Lung (tissue), 12 donors: Measurements from ENCODE around the gene HOXD11. TPM values are rescaled to one million over a fixed set of nuclear protein-coding genes. Genes with fewer than 3 reads are reported as not detected.
A peak's percentile ranks its signal among the peaks of the same experiment; 100 is the strongest.

Experiments
- ATAC-seq: fragments of 200-7000 bp; cut with Tn5 transposase; one replicate; pipeline ENCODE4 v1.9.1; 2020; ENCODE audit warnings: moderate number of reproducible peaks; ENCODE audit not compliant: insufficient read depth, low FRiP score
- DNase-seq, 3 donors: peaks; one replicate each; pipeline ENCODE4 v3.0.0-alpha.2; 2013 to 2017
- H3K27ac ChIP-seq, 2 donors: one replicate each; pipeline ENCODE4 v1.5.1; 2013; ENCODE audit warnings: mild to moderate bottlenecking in 2 of 2, moderate library complexity in 2 of 2, control low read depth in 1 of 2, inconsistent platforms in 1 of 2, low read depth in 1 of 2, low read length in 1 of 2
- H3K27me3 ChIP-seq, 3 donors: one replicate each; pipeline ENCODE4 v1.5.1; 2013; ENCODE audit warnings: low read length in 2 of 3; ENCODE audit not compliant: control insufficient read depth in 3 of 3, insufficient read depth in 3 of 3
- H3K36me3 ChIP-seq, 4 donors: one replicate each; pipeline ENCODE4 v1.5.1; 2013; ENCODE audit warnings: low read length in 4 of 4, mild to moderate bottlenecking in 1 of 4, moderate library complexity in 1 of 4; ENCODE audit not compliant: control insufficient read depth in 4 of 4, insufficient read depth in 4 of 4
- H3K4me1 ChIP-seq, 5 donors: one replicate each; pipeline ENCODE4 v1.5.1; 2013; ENCODE audit warnings: low read length in 5 of 5, mild to moderate bottlenecking in 2 of 5, moderate library complexity in 1 of 5; ENCODE audit not compliant: control insufficient read depth in 5 of 5, insufficient read depth in 5 of 5
- H3K4me3 ChIP-seq: one replicate; pipeline ENCODE4 v1.5.1; 2013; ENCODE audit warnings: mild to moderate bottlenecking, control low read depth, moderate library complexity
- H3K9ac ChIP-seq, 2 donors: one replicate each; pipeline ENCODE4 v1.5.1; 2013; ENCODE audit warnings: low read length in 2 of 2, control low read depth in 1 of 2; ENCODE audit not compliant: insufficient read depth in 1 of 2
- H3K9me3 ChIP-seq, 4 donors: one replicate each; pipeline ENCODE4 v1.5.1; 2013; ENCODE audit warnings: low read length in 3 of 4, mild to moderate bottlenecking in 1 of 4, moderate library complexity in 1 of 4; ENCODE audit not compliant: control insufficient read depth in 4 of 4, insufficient read depth in 3 of 4
- CTCF ChIP-seq: IDR thresholded peaks from 2 replicates; pipeline ENCODE4 v1.5.1; 2012; ENCODE audit warnings: mild to moderate bottlenecking; ENCODE audit errors: control extremely low read depth, extremely low read depth
- WGBS, 2 donors: extraction: QIAGEN DNeasy Blood & Tissue Kit; methylation state at CpG; one replicate each; pipeline ENCODE4 v1.1.7; 2013; 5-methylcytosine and 5-hydroxymethylcytosine counted together
- polyA plus RNA-seq, 2 donors: library from polyadenylated mRNA; stranded (reverse); fragments of 200-250 nt; gene quantifications; one replicate each; pipeline ENCODE4 v1.2.1, GENCODE V29; 2013
- total RNA-seq, 2 donors: library from RNA; depleted of rRNA in 1 of 2; stranded (reverse); fragments of >200 nt in 1 of 2; gene quantifications; one replicate each; pipeline ENCODE4 v1.2.1, GENCODE V29; 2014 to 2021
- donor health status: control.
- donor health status: control.
- donor health status: Bipolar disorder and iron deficiency.
- donor health status: healthy.
- donor health status: DM: yes; HTN: yes; CAD: no.

The HOXD11 gene
- total and polyA plus RNA-seq, 4 donors, result not detected

- DNase-seq (peak in 2 of 3 donors; percentile 47 to 65), ATAC-seq (peak; percentile 51)
- Histone ChIP-seq H3K27me3 (peaks cover 25 to 90% (median 88%) of the 10 kb centered on the region in 3 donors), H3K27ac (no peak within 1 kb of the TSS), H3K9me3 (peaks cover 0 to 6% (median 0%) of the 10 kb centered on the region in 4 donors), H3K4me1 (peaks cover 0 to 11% (median 3%) of the 10 kb centered on the region in 5 donors), H3K9ac (no peak within 1 kb of the TSS), H3K36me3 (no peaks in the 10 kb centered on the region), H3K4me3 (no peak within 1 kb of the TSS)
- no peak for TF ChIP-seq CTCF
- WGBS, 2 donors, result 1 to 5% methylated on average over 54 to 84 of the region's 84 CpGs
Observed at GRCh38 chr2:176122683-176123410, 15.8 kb downstream of the HOXD11 start, which contains the start of gene HOXD9. TSS of gene HOXD9 (plus strand) at chr2:176122719. CDS start at chr2:176122769, 50 bp downstream.

GRCh38 chr2:176123411-176124109 lies 16.5 kb downstream of the HOXD11 start:
- peaks cover 18 to 90% (median 88%) of the 10 kb centered on the region in 3 donors for H3K27me3 ChIP-seq

GRCh38 chr2:176124110-176124946 lies 17.2 kb downstream of the HOXD11 start:
- Histone ChIP-seq H3K4me1 (peaks cover 0 to 17% (median 8%) of the 10 kb centered on the region in 5 donors), H3K27me3 (peaks cover 20 to 91% (median 88%) of the 10 kb centered on the region in 3 donors)
- DNase-seq, result no peak

More at GRCh38 chr2:176123411-176124109, 16.5 kb downstream of the HOXD11 start:
- DNase-seq, result no peak
- H3K27ac ChIP-seq, result no peak overlapping the region
- no peak overlapping the region for H3K4me3 ChIP-seq
- no peak for TF ChIP-seq CTCF
- peaks cover 0 to 14% (median 7%) of the 10 kb centered on the region in 5 donors for H3K4me1 ChIP-seq
- no peaks in the 10 kb centered on the region for H3K36me3 ChIP-seq
- peaks cover 0 to 3% (median 0%) of the 10 kb centered on the region in 4 donors for H3K9me3 ChIP-seq
- WGBS, 2 donors, result 6% methylated on average over 37 to 40 of the region's 40 CpGs
- no peak for ATAC-seq
- H3K9ac ChIP-seq, result no peak overlapping the region

More at GRCh38 chr2:176124110-176124946, 17.2 kb downstream of the HOXD11 start:
- no peak for ATAC-seq
- H3K4me3 ChIP-seq, result no peak overlapping the region
- no peaks in the 10 kb centered on the region for H3K36me3 ChIP-seq
- no peak overlapping the region for H3K27ac ChIP-seq
- no peak for TF ChIP-seq CTCF
- H3K9ac ChIP-seq, result no peak overlapping the region
- WGBS, 2 donors, result 8 to 10% methylated on average over 34 of the region's 34 CpGs
- peaks cover 0 to 4% (median 0%) of the 10 kb centered on the region in 4 donors for H3K9me3 ChIP-seq
